ENCODE measurements around the gene CDT1. TPM values are rescaled to one million over a fixed set of nuclear protein-coding genes. Genes with fewer than 3 reads are reported as not detected.

Gene CDT1
- total and polyA plus RNA-seq, 2 experiments from 2014 or later, result 32.6 to 187 TPM

- Histone ChIP-seq H3K4me3 (no peak overlapping the region), H3K4me2 (no peak overlapping the region), H3K36me3 (ENCODE audit: insufficient read depth) (no peaks in the 10 kb centered on the region; the same call in 1 of the 2 replicates), H3K79me2 (replicated peaks; ENCODE audit: insufficient read depth) (no peaks in the 10 kb centered on the region), H3K9me2 (ENCODE audit: insufficient read depth) (no peaks in the 10 kb centered on the region), H3K4me1 (ENCODE audit: insufficient read depth) (no peaks in the 10 kb centered on the region), H2AFZ (no peak overlapping the region), H3K27me3 (ENCODE audit: insufficient read depth) (no peaks in the 10 kb centered on the region), H3F3A (replicated peaks; ENCODE audit: low read depth) (no peaks in the 10 kb centered on the region), H4K20me1 (replicated peaks; ENCODE audit: insufficient read depth) (no peaks in the 10 kb centered on the region), H3K27ac (ENCODE audit: low read depth) (no peak overlapping the region)
- Mint-ChIP-seq H3K36me3 (ENCODE audit: low read depth) (peaks cover 11% of the 10 kb centered on the region), H3K4me1 (no peaks in the 10 kb centered on the region), H3K4me3 (no peak overlapping the region), H3K9me3 (no peaks in the 10 kb centered on the region), H3K27ac (no peak overlapping the region), H3K27me3 (ENCODE audit: insufficient read depth, low read depth, poor library complexity) (peaks cover 14% of the 10 kb centered on the region)
- TF ChIP-seq CREB1 (CRISPR knock-in tag; IDR thresholded peaks at IDR 0.05; ENCODE audit: low read depth) (no peak), CTCF (conservative IDR thresholded peaks at IDR 0.05; ENCODE audit: low read depth in 2 of 2) (peak in 1 of 2 experiments; percentile 35; a peak in 2 of 4 replicates)
- DNase-seq (ENCODE audit: low spot score) (no peak), ATAC-seq (no peak)
These were observed 35.5 kb downstream of the CDT1 start for GRCh38 chr16:88839026-88839529.

- Histone ChIP-seq H3K27me3 (ENCODE audit: insufficient read depth) (no peaks in the 10 kb centered on the region), H3K9me2 (ENCODE audit: insufficient read depth) (no peaks in the 10 kb centered on the region), H2AFZ (no peak overlapping the region), H3K4me3 (no peak overlapping the region), H3K4me1 (ENCODE audit: insufficient read depth) (no peaks in the 10 kb centered on the region), H3K36me3 (ENCODE audit: insufficient read depth) (no peaks in the 10 kb centered on the region; the same call in 1 of the 2 replicates), H3K27ac (ENCODE audit: low read depth) (no peak overlapping the region), H3K79me2 (replicated peaks; ENCODE audit: insufficient read depth) (no peaks in the 10 kb centered on the region), H4K20me1 (replicated peaks; ENCODE audit: insufficient read depth) (no peaks in the 10 kb centered on the region), H3F3A (replicated peaks; ENCODE audit: low read depth) (no peaks in the 10 kb centered on the region), H3K4me2 (no peak overlapping the region)
- peaks cover 14% of the 10 kb centered on the region for H3K27me3 Mint-ChIP-seq (ENCODE audit: insufficient read depth, low read depth, poor library complexity)
- peaks cover 11% of the 10 kb centered on the region for H3K36me3 Mint-ChIP-seq (ENCODE audit: low read depth)
- H3K27ac Mint-ChIP-seq, result no peak overlapping the region
- H3K9me3 Mint-ChIP-seq, result no peaks in the 10 kb centered on the region
- DNase-seq (ENCODE audit: low spot score), result no peak
- H3K4me3 Mint-ChIP-seq, result no peak overlapping the region
- ATAC-seq, result no peak
- H3K4me1 Mint-ChIP-seq, result 0 out of 3 replicates have a peak, but pooled peaks cover 3% of the 10 kb centered on the region
- TF ChIP-seq CTCF (conservative IDR thresholded peaks at IDR 0.05; ENCODE audit: low read depth in 2 of 2), result no peak
- TF ChIP-seq EZH2phosphoT487 (IDR thresholded peaks at IDR 0.05; ENCODE audit: unreplicated experiment), result no peak
- TF ChIP-seq ZNF114 (CRISPR knock-in tag; IDR thresholded peaks at IDR 0.05), result no peak
- no peak for TF ChIP-seq NANOG (IDR thresholded peaks at IDR 0.05; ENCODE audit: borderline replicate concordance)
- TF ChIP-seq ETS1 (IDR thresholded peaks at IDR 0.05), result no peak
- no peak for TF ChIP-seq CREB1 (CRISPR knock-in tag; IDR thresholded peaks at IDR 0.05; ENCODE audit: low read depth)
- TF ChIP-seq POLR2AphosphoS5 (IDR thresholded peaks at IDR 0.05; ENCODE audit: low read depth), result no peak
- TF ChIP-seq ZNF462 (CRISPR knock-in tag; IDR thresholded peaks at IDR 0.05), result no peak
These were observed 36.4 kb downstream of the CDT1 start for GRCh38 chr16:88839745-88840599.
